ENCODE measurements around the gene DNMT3B.
A peak's percentile ranks its signal among the peaks of the same experiment; 100 is the strongest.
"Not testable (repeated sequence)": the region's sequence is repeated elsewhere in the genome, so short reads cannot be mapped to it uniquely, and the experiment has no call there.

The DNMT3B gene

GRCh38 chr20:32790751-32791057 is 28.5 kb downstream of the DNMT3B start:
- no peak for DNase-seq (ENCODE audit: low read depth)

- no peak for DNase-seq (ENCODE audit: low read depth)
These were observed 30.1 kb downstream of the DNMT3B start for GRCh38 chr20:32792316-32792715.

- DNase-seq (ENCODE audit: low read depth), result no peak
These were observed 30.7 kb downstream of the DNMT3B start for GRCh38 chr20:32792731-32793458.

GRCh38 chr20:32796383-32796948 is 34.3 kb downstream of the DNMT3B start:
- no peak for DNase-seq (ENCODE audit: low read depth)

- DNase-seq (ENCODE audit: low read depth), result no peak
These were observed 34.8 kb downstream of the DNMT3B start for GRCh38 chr20:32796981-32797451.

GRCh38 chr20:32797571-32797970 is 35.4 kb downstream of the DNMT3B start:
- DNase-seq (ENCODE audit: low read depth), result not testable (repeated sequence)

GRCh38 chr20:32798046-32798981 is 36.1 kb downstream of the DNMT3B start:
- no peak for DNase-seq (ENCODE audit: low read depth)

GRCh38 chr20:32803092-32803491 is 40.9 kb downstream of the DNMT3B start:
- no peak for DNase-seq (ENCODE audit: low read depth)

GRCh38 chr20:32804022-32804715 is 42.0 kb downstream of the DNMT3B start:
- no peak for DNase-seq (ENCODE audit: low read depth)

GRCh38 chr20:32804817-32805216 is 42.6 kb downstream of the DNMT3B start:
- DNase-seq (ENCODE audit: low read depth), result no peak

- DNase-seq (ENCODE audit: low read depth), result no peak
These were observed 43.5 kb downstream of the DNMT3B start for GRCh38 chr20:32805721-32806120.

- no peak for DNase-seq (ENCODE audit: low read depth)
These were observed 44.2 kb downstream of the DNMT3B start for GRCh38 chr20:32806356-32806755.

- no peak for DNase-seq (ENCODE audit: low read depth)
These were observed 45.5 kb downstream of the DNMT3B start for GRCh38 chr20:32807706-32808105.

GRCh38 chr20:32808438-32808837 is 46.3 kb downstream of the DNMT3B start:
- no peak for DNase-seq (ENCODE audit: low read depth)

GRCh38 chr20:32809907-32810306 is 47.7 kb downstream of the DNMT3B start:
- no peak for DNase-seq (ENCODE audit: low read depth)

- no peak for DNase-seq (ENCODE audit: low read depth)
These were observed 48.8 kb downstream of the DNMT3B start for GRCh38 chr20:32810941-32811340.

GRCh38 chr20:32811886-32812285 is 49.7 kb downstream of the DNMT3B start:
- DNase-seq (ENCODE audit: low read depth), result no peak

- peak; percentile 31 for DNase-seq (ENCODE audit: low read depth)
These were observed 58.0 kb downstream of the DNMT3B start for GRCh38 chr20:32819992-32820697.

GRCh38 chr20:32820698-32821377 is 58.7 kb downstream of the DNMT3B start:
- no peak for DNase-seq (ENCODE audit: low read depth)

GRCh38 chr20:32822225-32822624 is 60.0 kb downstream of the DNMT3B start:
- no peak for DNase-seq (ENCODE audit: low read depth)

- DNase-seq (ENCODE audit: low read depth), result peak; percentile 34
These were observed 60.9 kb downstream of the DNMT3B start for GRCh38 chr20:32823078-32823477.
